Activated CD4-positive, CD25-positive, alpha-beta regulatory T cell (primary cell): Measurements from ENCODE around the gene KCNJ15.

Experiments used
- DNase-seq, 4 experiments: peaks; one replicate each; lab custom pipeline; 2025; lab: John Stamatoyannopoulos, UW

KCNJ15 gene

DNA sequence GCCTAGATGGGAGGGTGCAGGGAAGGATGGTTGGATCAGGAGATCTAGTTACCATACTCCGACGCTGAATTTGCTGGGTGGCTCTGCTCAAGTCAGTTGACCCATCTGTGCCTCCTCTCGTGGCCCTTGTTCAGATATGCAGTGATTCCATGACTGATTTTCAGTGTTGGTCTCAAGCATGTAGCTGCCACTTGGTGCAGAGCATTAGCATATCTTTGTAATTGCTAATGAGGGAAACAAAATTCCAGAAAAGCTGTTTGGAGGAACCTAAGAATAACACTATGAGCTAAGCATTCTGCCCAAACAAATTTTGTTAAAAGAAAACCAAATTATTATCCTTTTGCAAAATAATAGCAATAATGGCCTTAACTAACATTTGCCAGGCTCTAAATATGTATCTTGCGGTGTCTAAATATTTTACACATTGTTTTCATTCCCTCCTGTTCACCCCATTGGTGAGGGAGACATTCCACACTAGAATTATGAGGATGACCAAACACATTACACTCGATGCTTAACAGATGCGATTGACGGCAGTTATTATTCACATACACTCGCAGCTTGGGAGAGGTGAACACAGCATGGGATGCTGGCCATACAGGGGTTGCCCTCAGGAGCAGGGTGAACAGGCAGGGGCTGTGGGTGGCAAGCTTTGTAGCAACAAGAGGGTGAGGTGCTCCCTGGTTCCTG is 69.1 kb downstream of the KCNJ15 start:
- no peak for DNase-seq

DNA sequence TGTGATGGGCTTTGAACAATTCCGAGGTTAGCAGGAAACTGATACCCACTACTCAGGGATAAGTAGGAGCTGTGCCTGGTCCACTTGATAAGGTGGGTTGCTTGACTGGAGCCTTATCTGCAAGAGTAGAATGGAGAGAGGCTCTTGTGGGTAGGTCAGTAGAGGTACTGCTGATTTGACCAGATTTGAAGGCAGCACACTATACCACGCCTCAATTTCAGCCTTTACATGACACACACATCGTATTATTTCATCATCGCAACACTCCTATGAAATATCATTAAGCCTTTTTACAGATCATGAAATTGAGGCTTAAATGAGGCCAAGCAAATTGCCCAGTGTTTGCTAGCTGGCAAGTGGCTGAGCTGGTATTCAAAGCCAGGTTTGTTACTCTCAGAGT is 69.6 kb downstream of the KCNJ15 start:
- DNase-seq: no peak

DNA sequence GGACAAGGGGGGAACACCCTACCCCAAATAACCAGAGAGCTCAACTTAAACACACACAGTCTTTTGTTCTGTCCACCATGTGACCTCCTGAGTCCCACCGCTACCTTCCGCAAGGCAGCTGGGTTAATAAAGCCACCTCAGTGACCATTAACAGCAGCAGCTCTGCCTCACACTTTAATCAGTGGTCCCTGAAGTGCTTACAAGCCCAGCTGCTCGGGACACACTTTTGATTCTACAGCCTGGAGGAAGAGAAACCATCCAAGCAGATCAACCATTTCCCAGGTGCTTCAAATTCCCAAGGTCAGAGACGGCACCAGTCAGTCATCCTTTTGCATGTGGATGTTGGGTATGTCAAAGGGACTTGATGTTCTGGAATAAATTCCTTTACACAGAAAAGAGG is 70.1 kb downstream of the KCNJ15 start:
- DNase-seq: no peak

DNA sequence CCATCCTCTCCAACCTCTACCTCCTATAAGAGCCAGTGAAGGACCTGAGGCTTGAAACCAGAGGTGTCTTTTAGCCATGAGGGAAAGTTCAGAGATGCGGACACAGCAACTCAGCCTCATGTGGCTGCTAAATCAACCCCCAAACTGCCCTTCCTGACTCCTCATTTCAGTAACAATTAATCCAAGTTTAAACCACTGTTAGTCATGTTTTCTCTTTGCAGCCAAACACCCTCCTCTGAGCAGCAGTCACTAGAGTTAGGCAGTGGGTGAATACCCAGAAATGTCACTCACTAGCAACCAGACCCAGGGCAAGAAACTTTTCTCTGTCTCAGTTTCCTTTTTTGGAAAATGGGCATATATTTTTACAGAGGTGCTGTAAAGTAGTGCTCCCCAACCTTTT is 71.2 kb downstream of the KCNJ15 start:
- DNase-seq: no peak

DNA sequence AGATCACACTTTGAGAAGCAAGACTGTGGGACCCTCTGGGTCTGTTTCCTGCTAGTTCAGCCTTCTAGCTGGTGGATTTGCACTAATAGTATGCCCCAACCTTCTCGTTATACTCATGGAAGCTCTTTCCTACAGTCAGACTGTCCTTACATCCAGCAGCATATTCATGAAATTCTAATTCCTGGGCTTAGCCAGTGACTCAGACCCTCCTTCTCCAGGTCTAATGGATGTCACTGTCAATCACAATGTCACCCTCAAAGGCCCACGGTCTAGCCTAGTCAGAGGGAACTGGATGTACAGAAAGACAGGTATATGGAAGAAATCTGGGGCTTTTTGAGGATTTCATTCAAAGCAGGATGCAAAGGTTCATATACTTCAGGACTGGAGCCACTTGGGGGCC is 72.4 kb downstream of the KCNJ15 start:
- no peak for DNase-seq

DNA sequence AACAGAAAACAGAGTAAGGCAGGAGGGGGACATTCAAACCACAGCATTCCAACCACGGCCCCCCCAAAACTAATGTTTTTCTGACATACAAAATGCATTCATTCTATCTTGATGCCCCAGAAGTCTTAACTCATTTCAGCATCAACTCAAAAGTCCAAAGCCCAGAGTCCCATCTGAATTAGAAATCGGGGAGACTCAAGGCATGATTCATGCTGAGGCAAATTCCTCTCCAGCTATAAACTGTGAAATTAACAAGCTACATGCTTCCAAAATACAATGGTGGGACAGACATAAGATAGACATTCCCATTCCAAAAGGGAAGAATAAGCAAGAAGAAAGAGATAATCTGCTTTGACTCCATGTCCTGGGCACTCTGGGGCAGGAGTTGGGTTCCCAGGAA is 73.9 kb downstream of the KCNJ15 start:
- no peak for DNase-seq

DNA sequence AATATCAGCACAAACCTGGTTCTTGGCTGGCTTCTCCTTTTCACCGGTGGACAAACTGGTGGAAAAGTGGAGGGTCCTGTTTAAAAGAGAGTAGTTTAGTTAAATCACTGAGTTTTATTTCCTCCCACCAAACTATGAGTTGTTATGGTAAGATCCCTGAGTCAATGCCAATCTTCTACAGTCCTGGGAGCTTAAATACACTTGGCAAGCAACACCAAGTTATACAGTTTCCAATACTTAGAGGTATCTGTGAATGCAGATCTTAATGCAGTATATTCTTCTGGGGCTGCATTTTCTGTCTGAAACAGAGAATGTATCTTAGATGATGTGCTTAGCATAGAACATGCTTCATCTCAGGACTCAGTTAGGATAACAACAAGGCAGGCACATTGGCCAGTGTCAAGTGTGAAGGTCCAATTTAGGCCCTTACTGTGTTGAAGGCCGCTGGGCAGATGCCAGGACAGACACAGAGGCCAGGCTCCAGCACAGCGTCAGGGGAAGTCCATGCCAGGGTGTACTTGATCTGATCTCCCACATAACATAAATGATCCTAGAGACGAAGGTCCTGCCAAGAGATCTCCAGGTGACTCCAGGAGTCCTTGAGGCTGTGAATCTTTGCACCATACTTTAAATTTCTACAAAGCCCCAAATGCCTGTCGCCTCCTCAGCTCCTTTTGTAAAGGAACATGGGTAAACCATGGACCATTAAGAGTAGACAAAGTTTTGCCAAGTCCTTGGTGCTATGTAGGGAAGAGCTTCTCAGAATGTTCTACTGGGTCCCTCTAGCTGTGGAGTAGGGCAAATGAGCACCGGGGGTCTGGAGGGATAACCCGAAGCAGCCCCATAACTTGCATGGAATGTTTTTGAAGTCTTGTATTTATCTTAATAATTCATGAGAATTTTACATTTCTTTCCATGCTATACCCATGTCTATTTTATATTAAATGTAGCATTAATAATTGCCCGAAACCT is 76.8 kb downstream of the KCNJ15 start:
- no peak for DNase-seq

DNA sequence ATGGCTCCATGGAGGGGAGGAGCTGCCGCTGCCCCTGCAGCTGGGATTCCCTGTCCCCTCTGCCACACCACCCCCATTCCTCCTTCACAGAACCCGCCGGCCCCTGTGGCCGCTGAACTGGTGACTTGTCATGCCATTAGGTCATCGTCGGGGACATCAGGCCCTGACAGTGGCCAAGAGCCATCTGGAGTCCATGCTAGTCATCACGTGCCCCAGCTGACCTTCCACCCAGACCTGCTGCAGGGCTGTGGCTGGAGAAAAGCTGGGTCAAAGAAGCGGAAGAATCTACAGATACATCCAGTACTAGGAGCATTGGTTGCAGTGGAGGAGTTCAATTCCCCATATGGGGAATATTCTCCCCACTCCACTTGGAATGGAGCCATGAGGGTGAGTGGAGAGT is 78.1 kb downstream of the KCNJ15 start:
- no peak for DNase-seq

DNA sequence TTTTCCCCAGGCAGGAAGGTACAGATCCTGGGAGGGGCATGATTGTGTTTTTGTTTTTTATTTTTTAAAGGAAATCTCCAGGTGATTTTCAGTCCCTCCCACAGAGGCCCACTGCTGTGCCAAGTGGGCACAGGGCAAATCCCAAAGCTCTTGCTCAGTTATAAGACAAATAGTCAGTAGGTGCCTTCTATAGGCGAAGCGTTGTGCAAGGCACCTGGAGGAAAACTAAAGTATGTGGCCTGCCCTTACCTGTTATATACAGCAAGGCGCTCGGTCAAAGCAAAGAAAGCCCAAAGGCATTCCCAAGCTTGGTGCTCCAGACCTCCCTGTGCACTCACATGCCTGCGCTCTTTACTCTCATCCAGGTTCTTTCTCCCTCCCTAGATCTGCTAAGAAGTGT is 81.0 kb downstream of the KCNJ15 start:
- DNase-seq: no peak

DNA sequence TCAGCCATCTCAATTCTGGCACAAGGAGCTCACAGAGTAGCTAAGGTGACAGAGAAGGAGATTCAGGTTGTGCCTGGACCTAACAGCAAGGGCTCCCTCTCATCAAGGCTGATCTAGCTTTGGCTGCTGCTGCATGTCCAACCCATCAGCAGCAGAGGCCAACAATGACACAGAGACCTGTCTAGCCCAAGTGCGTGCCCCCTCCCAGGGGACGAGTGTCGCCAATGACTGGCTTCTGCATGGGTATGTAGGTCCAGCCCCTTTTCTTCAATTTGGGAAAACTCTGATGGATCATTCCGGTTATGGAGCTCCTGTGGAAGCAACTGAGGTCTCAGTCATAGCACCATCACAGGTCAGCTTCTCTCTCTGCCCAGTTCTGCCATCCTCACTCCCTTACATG is 83.3 kb downstream of the KCNJ15 start:
- no peak for DNase-seq

DNA sequence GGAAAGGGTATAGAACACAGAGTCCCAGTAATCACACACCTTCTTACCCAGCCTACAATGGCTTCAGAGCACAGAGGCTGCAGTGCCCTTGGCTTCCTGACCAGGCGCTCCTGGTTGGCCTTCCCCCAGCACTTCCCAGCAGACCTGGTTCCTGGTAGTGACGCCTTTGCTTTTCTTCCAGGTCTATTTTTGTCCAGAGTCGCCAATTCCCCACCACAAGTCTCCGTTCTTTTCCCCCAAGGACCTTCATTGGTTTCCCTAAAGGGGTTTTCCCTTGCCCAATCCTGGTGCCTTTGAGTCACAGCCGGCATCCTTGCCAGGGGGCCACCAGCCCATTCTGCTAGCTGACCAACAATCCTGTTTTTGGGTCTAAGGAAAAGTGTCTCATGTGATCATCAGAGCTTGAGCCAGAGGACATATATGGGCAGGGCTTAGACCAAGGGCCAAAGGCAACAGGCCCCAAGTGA is 84.8 kb downstream of the KCNJ15 start:
- no peak for DNase-seq

DNA sequence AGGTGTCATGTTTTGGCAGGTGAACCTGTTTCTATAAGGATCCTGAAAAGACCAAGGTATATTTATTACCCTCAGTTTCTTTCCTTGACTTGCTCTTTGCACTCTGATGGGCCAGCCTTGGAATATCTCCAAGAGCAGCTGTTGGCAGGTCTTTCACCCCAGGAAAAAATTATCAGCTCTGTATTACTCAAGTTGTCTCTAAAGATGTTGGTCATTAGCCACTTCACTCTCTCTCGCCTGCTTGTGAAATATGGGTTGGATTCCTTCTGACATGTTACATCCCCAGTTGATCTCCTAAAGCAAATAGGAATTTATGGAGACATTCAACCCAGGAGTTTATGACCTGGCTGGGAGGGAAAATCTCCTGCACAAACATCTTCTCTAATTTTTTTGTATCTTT is 85.9 kb downstream of the KCNJ15 start:
- no peak for DNase-seq

DNA sequence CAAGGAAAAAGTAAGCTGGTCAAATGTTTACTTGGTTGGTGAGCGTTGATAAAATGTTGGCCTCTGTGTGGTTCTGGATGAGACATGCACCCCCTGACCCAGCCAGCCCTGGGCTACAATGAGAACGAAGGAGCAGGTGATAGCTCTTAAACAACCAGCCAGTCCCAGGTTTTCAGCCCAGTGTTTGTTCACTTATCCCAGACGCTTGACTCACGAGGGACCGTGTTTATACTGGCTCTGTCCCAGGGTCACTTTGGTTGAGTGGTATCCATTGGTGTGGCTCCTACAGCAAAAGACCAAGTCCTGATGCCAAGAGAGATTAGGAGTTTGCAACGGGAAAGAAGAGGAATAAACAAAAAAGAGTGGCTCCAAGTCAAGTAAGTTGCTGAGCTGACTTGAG is 86.9 kb downstream of the KCNJ15 start:
- no peak for DNase-seq

DNA sequence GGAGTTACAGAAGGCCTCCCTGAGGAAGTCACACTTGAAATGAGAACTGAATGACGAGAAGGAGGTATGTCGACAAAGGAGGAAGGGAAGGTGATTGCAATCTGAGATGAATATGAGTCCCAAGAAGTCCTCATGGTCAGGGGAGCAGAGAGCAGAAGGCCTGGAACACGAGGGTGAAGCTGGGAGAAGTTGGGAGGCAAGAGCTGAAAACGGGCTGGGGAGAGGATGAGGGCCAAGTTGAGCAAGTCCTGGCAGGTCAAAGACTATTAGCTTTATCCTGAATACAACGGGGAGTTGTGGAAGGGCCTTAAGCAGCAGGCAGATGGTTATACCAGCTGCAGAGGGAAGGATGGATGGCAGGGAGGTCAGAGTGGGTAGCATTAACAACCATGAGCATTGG is 89.5 kb downstream of the KCNJ15 start:
- no peak for DNase-seq

DNA sequence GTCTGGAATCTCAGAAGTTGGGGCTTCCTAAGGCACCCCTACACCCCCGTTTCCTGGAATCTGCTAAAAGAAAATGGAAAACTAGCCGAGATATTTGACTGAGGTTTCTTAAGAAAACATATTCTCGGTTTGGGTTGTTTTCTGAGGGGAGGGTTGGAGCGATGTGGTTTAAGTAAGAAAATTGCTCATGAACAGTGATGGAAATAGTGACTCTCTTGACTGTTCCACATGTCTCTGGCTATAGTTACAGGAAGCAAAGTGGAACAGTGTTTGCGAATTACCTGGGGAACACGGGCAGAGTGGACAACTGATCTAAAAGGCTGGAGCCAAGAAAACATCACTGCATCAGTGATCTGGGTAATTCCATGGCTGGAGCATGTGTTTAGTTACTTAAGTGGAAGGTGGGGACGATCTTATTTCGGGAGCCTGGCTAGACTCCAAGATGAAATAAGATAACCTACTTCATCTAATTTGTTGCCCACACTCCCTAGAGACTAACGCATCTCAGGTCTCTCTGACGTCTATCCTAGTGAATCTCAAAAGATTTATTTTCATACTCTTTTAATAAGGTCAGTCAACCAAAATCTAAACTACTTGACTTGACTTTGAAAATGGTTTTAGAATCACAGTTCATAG is 92.4 kb downstream of the KCNJ15 start:
- no peak for DNase-seq

DNA sequence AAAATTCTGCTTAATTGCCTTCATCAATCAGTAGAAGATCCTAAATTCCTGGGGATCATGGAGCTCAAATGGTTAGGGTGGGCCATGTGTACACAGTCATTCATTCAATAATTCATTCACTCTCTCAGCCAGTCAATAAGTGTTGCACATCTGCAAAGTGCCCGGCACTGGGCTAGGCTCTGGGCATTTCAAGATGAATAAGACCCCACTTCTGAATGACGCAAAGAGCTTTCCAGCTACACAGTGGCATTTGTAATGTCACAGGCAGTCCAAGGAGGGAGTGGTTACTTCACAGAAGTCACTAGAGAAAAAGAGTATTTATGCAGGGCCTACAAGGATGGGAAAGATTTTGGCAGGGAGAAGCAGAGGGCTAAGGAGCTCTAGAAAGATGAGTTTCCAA is 93.2 kb downstream of the KCNJ15 start:
- DNase-seq: no peak

DNA sequence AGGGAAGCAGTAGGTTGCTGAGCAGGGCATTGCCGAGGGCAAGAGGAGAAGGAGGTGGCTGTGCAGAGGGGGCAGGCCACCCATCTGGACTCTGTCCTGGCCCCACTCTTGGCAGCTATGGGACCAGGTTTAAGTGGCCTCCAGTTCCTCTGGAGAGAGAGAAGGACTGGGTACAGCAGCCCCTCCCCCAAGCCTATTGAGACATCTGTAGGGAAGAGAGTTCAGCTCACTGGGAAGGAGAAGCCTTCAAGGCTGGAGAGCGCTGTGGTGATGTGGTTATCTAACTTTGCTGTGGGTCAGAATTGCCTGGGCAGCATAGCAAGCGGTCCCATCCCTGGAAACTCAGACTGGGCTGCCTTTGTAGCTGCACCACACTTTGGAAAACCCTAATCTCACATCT is 93.9 kb downstream of the KCNJ15 start:
- no peak for DNase-seq

DNA sequence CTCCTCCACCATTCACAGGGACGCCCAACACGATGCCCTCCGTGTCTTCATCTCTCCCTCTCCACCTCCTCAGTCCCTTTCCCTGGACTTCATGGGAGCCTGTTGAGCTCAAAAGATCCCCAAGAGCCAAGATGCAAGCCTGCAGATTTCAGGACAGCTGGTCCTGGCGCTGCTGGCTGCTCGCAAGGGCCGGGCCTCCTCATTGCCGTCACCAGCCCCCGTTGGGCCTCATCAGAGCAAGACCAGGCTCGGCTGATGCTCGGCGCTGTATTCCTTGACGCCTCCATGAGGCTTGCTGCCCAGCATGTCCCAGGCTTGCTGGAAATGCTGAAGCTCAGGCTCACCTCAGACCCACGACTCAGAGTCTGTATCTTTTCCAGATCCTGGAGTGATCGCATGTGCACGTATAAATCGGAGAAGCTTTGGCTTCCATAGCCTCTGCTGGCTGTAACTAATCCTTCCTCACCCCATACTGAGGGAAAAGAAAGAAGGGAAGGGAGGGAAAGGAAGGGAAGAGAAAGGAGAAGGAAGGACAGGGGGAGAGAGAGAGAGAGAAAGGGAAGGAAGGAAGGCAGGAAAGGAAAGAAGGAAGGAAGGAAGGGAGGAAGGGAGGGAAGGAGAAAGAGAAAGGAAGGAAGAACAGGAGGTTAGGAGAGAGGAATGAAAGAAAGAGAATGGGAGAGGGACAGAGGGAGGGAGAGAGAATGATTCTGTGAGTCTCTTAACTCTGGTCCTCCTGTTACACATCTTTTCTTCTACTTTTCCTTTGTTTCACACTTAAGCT is 94.6 kb downstream of the KCNJ15 start:
- no peak for DNase-seq

DNA sequence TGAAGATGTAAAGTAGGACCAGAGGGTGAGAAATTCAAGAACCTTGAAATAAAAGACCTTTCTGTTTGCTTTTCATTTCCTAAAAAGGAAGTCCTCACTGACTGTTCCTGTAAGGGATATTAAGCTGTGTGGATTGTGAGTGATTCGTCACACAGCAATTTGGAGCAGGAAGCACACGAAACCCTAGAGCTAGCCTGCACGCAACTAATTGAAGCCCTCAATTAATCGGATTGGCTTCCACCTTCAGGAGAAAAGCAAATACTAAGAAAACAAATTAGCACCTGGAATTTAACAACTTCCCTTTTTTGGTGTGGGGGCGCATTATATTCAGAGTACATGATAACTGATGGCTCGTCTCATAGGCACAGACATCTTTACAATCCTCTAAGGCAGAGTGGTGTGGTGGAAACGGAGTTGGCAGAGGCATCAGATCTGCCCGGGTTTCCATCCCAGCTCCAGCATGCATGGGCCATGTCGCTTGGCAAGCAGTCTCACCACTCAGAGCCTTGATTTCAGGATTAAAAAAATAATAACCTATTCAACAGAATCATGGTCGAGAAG is 95.2 kb downstream of the KCNJ15 start:
- DNase-seq: no peak

DNA sequence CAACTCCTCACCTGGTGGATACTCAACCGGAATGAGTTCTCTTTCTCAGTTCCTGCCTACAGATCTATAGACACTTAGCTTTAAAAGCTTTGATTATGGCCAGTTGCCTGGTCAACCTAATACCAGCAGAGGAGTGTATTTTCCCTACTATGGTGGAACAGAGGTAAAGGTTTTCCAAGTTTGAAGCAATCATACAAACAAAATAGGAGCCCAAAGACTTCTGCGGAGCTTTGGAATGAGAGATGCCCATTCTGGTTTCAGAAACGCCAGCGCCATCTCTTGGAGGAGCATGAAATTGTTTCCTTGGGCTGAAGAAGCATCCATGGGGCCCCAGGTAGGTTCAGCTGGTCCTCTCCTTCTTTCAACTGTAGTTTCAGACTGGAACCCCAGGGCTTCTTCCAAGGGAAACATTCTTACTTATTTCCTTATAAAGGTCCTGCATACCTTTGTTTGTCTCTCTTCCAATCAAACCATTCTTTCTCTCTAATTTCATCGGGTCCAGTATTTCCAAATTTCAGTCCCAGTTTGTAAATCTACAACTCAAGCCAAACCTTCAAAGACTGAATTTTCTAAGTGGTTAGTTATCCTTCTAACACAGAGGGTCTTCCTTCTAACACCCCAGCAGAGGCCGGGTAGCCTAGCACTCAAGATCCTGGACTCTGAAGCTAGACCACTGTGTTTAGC is 95.9 kb downstream of the KCNJ15 start:
- DNase-seq: no peak

DNA sequence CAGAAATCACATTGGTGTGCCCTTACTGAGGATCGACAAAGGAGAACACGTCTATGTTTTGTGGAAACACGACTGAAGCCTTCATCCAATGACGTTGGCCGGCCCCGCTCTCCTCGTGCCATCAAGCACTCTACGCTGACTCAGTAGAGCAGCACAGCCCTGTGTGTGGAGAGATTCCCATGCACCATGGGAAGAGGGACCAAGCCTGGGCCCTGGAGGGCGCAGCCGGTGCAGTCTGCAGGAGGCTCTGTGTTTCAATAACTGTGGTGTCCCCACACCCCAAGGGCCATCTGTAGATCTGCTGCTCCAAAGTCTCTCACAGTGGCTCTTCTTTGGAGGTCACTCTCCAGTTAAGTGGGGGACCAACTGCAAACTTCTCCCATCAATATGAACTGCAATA is 97.4 kb downstream of the KCNJ15 start:
- no peak for DNase-seq
